SK-N-SH treated with all-trans-retinoic acid at 6 μM for 48 hours (cell line): ENCODE results near the gene SKIC2.

ENCODE experiments used
- ATAC-seq: fragments of 200-7000 bp; cut with Tn5 transposase; 3 replicates; pipeline ENCODE4 v1.9.1; 2020; ENCODE audit warnings: mild to moderate bottlenecking, moderate library complexity
- ARNTL ChIP-seq: fragments of 450-650 bp; formaldehyde crosslinking; IDR thresholded peaks from 2 replicates; pipeline ENCODE4 v1.5.0; 2020; ENCODE audit warnings: low read depth, mild to moderate bottlenecking, moderate library complexity, borderline replicate concordance
- BACH2 ChIP-seq: fragments of 250-450 bp; sonication (Bioruptor Pico); IDR thresholded peaks from 2 replicates; pipeline ENCODE4 v1.9.0; 2021; ENCODE audit warnings: mild to moderate bottlenecking, borderline replicate concordance
- CSDC2 ChIP-seq: fragments of 250-450 bp; sonication (Bioruptor Pico); IDR thresholded peaks from 2 replicates; pipeline ENCODE4 v1.5.0; 2020; ENCODE audit warnings: mild to moderate bottlenecking, moderate library complexity
- CSRNP3 ChIP-seq: fragments of 250-450 bp; sonication (Bioruptor Pico); IDR thresholded peaks from 2 replicates; pipeline ENCODE4 v1.5.1; 2021; ENCODE audit warnings: mild to moderate bottlenecking, moderate library complexity
- ESRRG ChIP-seq: fragments of 250-450 bp; sonication (Bioruptor Pico); IDR thresholded peaks from 2 replicates; pipeline ENCODE4 v1.6.1; 2021; ENCODE audit warnings: mild to moderate bottlenecking
- GLIS3 ChIP-seq: fragments of 250-450 bp; sonication (Bioruptor Pico); IDR thresholded peaks from 2 replicates; pipeline ENCODE4 v1.5.0; 2020; ENCODE audit warnings: mild to moderate bottlenecking, moderate library complexity
- ISL1 ChIP-seq: fragments of 250-450 bp; sonication (Bioruptor Pico); IDR thresholded peaks from 2 replicates; pipeline ENCODE4 v2.1.2; 2022; ENCODE audit warnings: mild to moderate bottlenecking, moderate library complexity
- OSR1 ChIP-seq: fragments of 250-450 bp; sonication (Bioruptor Pico); IDR thresholded peaks from 2 replicates; pipeline ENCODE4 v1.8.0; 2022; ENCODE audit warnings: moderate library complexity, mild to moderate bottlenecking, inconsistent platforms
- PPARA ChIP-seq: fragments of 250-450 bp; sonication (Bioruptor Pico); IDR thresholded peaks from 2 replicates; pipeline ENCODE4 v1.5.0; 2020; ENCODE audit warnings: mild to moderate bottlenecking, borderline replicate concordance
- RARB ChIP-seq: fragments of 250-450 bp; sonication (Bioruptor Pico); IDR thresholded peaks from 2 replicates; pipeline ENCODE4 v1.8.0; 2021; ENCODE audit warnings: mild to moderate bottlenecking, moderate library complexity
- SNAI2 ChIP-seq: fragments of 250-450 bp; sonication (Bioruptor Pico); IDR thresholded peaks from 2 replicates; pipeline ENCODE4 v1.5.0; 2020; ENCODE audit warnings: mild to moderate bottlenecking, moderate library complexity
- TCF4 ChIP-seq: fragments of 250-450 bp; sonication (Bioruptor Pico); IDR thresholded peaks from 2 replicates; pipeline ENCODE4 v1.8.0; 2021; ENCODE audit warnings: mild to moderate bottlenecking, moderate library complexity, borderline replicate concordance
- TOX ChIP-seq: fragments of 250-450 bp; sonication (Bioruptor Pico); IDR thresholded peaks from 2 replicates; pipeline ENCODE4 v1.8.0; 2021; ENCODE audit warnings: mild to moderate bottlenecking, moderate library complexity, borderline replicate concordance
- TSHZ2 ChIP-seq: fragments of 250-450 bp; sonication (Bioruptor Pico); IDR thresholded peaks from 2 replicates; pipeline ENCODE4 v1.5.0; 2020; ENCODE audit warnings: mild to moderate bottlenecking, moderate library complexity
- ZC3H10 ChIP-seq: fragments of 250-450 bp; sonication (Bioruptor Pico); IDR thresholded peaks from 2 replicates; pipeline ENCODE4 v1.5.1; 2021; ENCODE audit warnings: mild to moderate bottlenecking, moderate library complexity
- ZFP3 ChIP-seq: fragments of 250-450 bp; sonication (Bioruptor Pico); IDR thresholded peaks from 2 replicates; pipeline ENCODE4 v1.5.0; 2020; ENCODE audit warnings: mild to moderate bottlenecking, moderate library complexity
- ZFP30 ChIP-seq: fragments of 450-650 bp; formaldehyde crosslinking; IDR thresholded peaks from 2 replicates; pipeline ENCODE4 v1.5.0; 2022; ENCODE audit warnings: mild to moderate bottlenecking, moderate library complexity
- ZNF565 ChIP-seq: fragments of 450-650 bp; formaldehyde crosslinking; conservative IDR thresholded peaks from 2 replicates; pipeline ENCODE4 v1.5.0; 2020; ENCODE audit warnings: low read depth, mild to moderate bottlenecking, moderate library complexity
- ZNF70 ChIP-seq: fragments of 450-650 bp; formaldehyde crosslinking; IDR thresholded peaks from 2 replicates; pipeline ENCODE4 v1.5.0; 2020; ENCODE audit warnings: mild to moderate bottlenecking, moderate library complexity
- ZNF8 ChIP-seq: fragments of 450-650 bp; formaldehyde crosslinking; IDR thresholded peaks from 2 replicates; pipeline ENCODE4 v1.5.0; 2020; ENCODE audit warnings: mild to moderate bottlenecking, moderate library complexity
- TF ChIP-seq, protein P1 (sequence below): fragments of 250-450 bp; sonication (Bioruptor Pico); IDR thresholded peaks from 2 replicates; pipeline ENCODE4 v1.8.0; 2021; ENCODE audit warnings: low read depth, mild to moderate bottlenecking, moderate library complexity, borderline replicate concordance
- TF ChIP-seq, protein P2 (sequence below): fragments of 250-450 bp; sonication (Bioruptor Pico); IDR thresholded peaks from 2 replicates; pipeline ENCODE4 v1.5.1; 2020; ENCODE audit warnings: low read depth, mild to moderate bottlenecking, moderate library complexity
- TF ChIP-seq, protein P3 (sequence below): fragments of 250-450 bp; sonication (Bioruptor Pico); IDR thresholded peaks from 2 replicates; pipeline ENCODE4 v1.8.0; 2020; ENCODE audit warnings: mild to moderate bottlenecking, moderate library complexity, borderline replicate concordance

SKIC2 gene

GRCh38 chr6:31946370-31946885, 12.5 kb upstream of the SKIC2 start:
- TF ChIP-seq ZNF565 (CRISPR knock-in tag) (no peak), TCF4 (no peak), ZFP30 (CRISPR knock-in tag) (no peak), ZFP3 (CRISPR knock-in tag) (no peak), OSR1 (CRISPR knock-in tag) (no peak), TOX (CRISPR knock-in tag) (no peak), CSRNP3 (CRISPR knock-in tag) (no peak), BACH2 (CRISPR knock-in tag) (no peak), ESRRG (CRISPR knock-in tag) (no peak), ZC3H10 (CRISPR knock-in tag) (no peak), RARB (CRISPR knock-in tag) (no peak)
- TF ChIP-seq, protein P1, sequence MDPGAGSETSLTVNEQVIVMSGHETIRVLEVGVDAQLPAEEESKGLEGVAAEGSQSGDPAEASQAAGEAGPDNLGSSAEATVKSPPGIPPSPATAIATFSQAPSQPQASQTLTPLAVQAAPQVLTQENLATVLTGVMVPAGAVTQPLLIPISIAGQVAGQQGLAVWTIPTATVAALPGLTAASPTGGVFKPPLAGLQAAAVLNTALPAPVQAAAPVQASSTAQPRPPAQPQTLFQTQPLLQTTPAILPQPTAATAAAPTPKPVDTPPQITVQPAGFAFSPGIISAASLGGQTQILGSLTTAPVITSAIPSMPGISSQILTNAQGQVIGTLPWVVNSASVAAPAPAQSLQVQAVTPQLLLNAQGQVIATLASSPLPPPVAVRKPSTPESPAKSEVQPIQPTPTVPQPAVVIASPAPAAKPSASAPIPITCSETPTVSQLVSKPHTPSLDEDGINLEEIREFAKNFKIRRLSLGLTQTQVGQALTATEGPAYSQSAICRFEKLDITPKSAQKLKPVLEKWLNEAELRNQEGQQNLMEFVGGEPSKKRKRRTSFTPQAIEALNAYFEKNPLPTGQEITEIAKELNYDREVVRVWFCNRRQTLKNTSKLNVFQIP, result no peak
- TF ChIP-seq, protein P2, sequence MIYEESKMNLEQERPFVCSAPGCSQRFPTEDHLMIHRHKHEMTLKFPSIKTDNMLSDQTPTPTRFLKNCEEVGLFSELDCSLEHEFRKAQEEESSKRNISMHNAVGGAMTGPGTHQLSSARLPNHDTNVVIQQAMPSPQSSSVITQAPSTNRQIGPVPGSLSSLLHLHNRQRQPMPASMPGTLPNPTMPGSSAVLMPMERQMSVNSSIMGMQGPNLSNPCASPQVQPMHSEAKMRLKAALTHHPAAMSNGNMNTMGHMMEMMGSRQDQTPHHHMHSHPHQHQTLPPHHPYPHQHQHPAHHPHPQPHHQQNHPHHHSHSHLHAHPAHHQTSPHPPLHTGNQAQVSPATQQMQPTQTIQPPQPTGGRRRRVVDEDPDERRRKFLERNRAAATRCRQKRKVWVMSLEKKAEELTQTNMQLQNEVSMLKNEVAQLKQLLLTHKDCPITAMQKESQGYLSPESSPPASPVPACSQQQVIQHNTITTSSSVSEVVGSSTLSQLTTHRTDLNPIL (CRISPR knock-in tag), result no peak
- TF ChIP-seq, protein P3, sequence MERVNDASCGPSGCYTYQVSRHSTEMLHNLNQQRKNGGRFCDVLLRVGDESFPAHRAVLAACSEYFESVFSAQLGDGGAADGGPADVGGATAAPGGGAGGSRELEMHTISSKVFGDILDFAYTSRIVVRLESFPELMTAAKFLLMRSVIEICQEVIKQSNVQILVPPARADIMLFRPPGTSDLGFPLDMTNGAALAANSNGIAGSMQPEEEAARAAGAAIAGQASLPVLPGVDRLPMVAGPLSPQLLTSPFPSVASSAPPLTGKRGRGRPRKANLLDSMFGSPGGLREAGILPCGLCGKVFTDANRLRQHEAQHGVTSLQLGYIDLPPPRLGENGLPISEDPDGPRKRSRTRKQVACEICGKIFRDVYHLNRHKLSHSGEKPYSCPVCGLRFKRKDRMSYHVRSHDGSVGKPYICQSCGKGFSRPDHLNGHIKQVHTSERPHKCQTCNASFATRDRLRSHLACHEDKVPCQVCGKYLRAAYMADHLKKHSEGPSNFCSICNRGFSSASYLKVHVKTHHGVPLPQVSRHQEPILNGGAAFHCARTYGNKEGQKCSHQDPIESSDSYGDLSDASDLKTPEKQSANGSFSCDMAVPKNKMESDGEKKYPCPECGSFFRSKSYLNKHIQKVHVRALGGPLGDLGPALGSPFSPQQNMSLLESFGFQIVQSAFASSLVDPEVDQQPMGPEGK, result no peak
- TF ChIP-seq, all 23 proteins: peak for 0
- no peak for ATAC-seq

- TF ChIP-seq SNAI2 (CRISPR knock-in tag), result no peak
- no peak for TF ChIP-seq GLIS3 (CRISPR knock-in tag)
- TF ChIP-seq ZNF8 (CRISPR knock-in tag), result no peak
- no peak for TF ChIP-seq ESRRG (CRISPR knock-in tag)
- TF ChIP-seq OSR1 (CRISPR knock-in tag), result no peak
- TF ChIP-seq, protein P3, result no peak
- no peak for TF ChIP-seq TSHZ2
- no peak for TF ChIP-seq CSDC2 (CRISPR knock-in tag)
- TF ChIP-seq CSRNP3 (CRISPR knock-in tag), result no peak
- no peak for TF ChIP-seq ZFP3 (CRISPR knock-in tag)
- no peak for TF ChIP-seq ARNTL (CRISPR knock-in tag)
- TF ChIP-seq BACH2 (CRISPR knock-in tag), result no peak
- TF ChIP-seq ZNF70 (CRISPR knock-in tag), result no peak
- no peak for TF ChIP-seq ZFP30 (CRISPR knock-in tag)
- no peak for TF ChIP-seq TOX (CRISPR knock-in tag)
- no peak for TF ChIP-seq PPARA (CRISPR knock-in tag)
- no peak for TF ChIP-seq TCF4
- TF ChIP-seq ISL1 (CRISPR knock-in tag), result no peak
- TF ChIP-seq, protein P1, result no peak
- TF ChIP-seq ZNF565 (CRISPR knock-in tag), result no peak
- ATAC-seq, result no peak
These were observed 11.8 kb upstream of the SKIC2 start for GRCh38 chr6:31947070-31947675.
